ENCODE data around the gene SHLD1. TPM values are rescaled to one million over a fixed set of nuclear protein-coding genes. Genes with fewer than 3 reads are reported as not detected.

Gene SHLD1
- total and polyA plus RNA-seq, 2 experiments from 2014 or later = 1.4 to 15.0 TPM

- peaks cover 3% of the 10 kb centered on the region; the same call in 2 of the 3 replicates for H3K36me3 Mint-ChIP-seq (ENCODE audit: low read depth)
- no peak for ATAC-seq
- H3K4me3 Mint-ChIP-seq = no peak overlapping the region
- no peak overlapping the region for H3K4me3 ChIP-seq
- no peak for DNase-seq (ENCODE audit: low spot score)
- no peaks in the 10 kb centered on the region for H3F3A ChIP-seq (replicated peaks; ENCODE audit: low read depth)
- H3K79me2 ChIP-seq (replicated peaks; ENCODE audit: insufficient read depth) = no peaks in the 10 kb centered on the region
- H4K20me1 ChIP-seq (replicated peaks; ENCODE audit: insufficient read depth) = no peaks in the 10 kb centered on the region
- no peak overlapping the region for H2AFZ ChIP-seq
- TF ChIP-seq EZH2 (IDR thresholded peaks at IDR 0.05; ENCODE audit: low read depth, unreplicated experiment) (no peak), POLR2AphosphoS5 (IDR thresholded peaks at IDR 0.05; ENCODE audit: low read depth) (no peak), JUNB (IDR thresholded peaks at IDR 0.05; ENCODE audit: unreplicated experiment) (no peak), CTCF (conservative IDR thresholded peaks at IDR 0.05; ENCODE audit: low read depth in 2 of 2) (no peak), ZNF114 (CRISPR knock-in tag; IDR thresholded peaks at IDR 0.05) (no peak), NANOG (IDR thresholded peaks at IDR 0.05; ENCODE audit: borderline replicate concordance) (no peak), ZNF462 (CRISPR knock-in tag; IDR thresholded peaks at IDR 0.05) (no peak), STAT1 (IDR thresholded peaks at IDR 0.05; ENCODE audit: unreplicated experiment) (no peak), ETS1 (IDR thresholded peaks at IDR 0.05) (no peak), REST (IDR thresholded peaks at IDR 0.05; ENCODE audit: unreplicated experiment) (no peak), CREB1 (CRISPR knock-in tag; IDR thresholded peaks at IDR 0.05; ENCODE audit: low read depth) (no peak), EZH2phosphoT487 (IDR thresholded peaks at IDR 0.05; ENCODE audit: unreplicated experiment) (no peak)
- H3K4me1 Mint-ChIP-seq = no peaks in the 10 kb centered on the region
- H3K27ac Mint-ChIP-seq = no peak overlapping the region
- H3K4me2 ChIP-seq = no peak overlapping the region
- no peaks in the 10 kb centered on the region for H3K27me3 ChIP-seq (ENCODE audit: insufficient read depth)
- 0 out of 2 replicates have a peak, but pooled peaks cover 6% of the 10 kb centered on the region for H3K9me2 ChIP-seq (ENCODE audit: insufficient read depth)
- H3K9me3 Mint-ChIP-seq = peaks cover 3% of the 10 kb centered on the region; the same call in 2 of the 3 replicates
- H3K4me1 ChIP-seq (ENCODE audit: insufficient read depth) = no peaks in the 10 kb centered on the region
- no peak overlapping the region for H3K27ac ChIP-seq (ENCODE audit: low read depth)
- H3K27me3 Mint-ChIP-seq (ENCODE audit: insufficient read depth, low read depth, poor library complexity) = peaks cover 4% of the 10 kb centered on the region
- no peaks in the 10 kb centered on the region for H3K36me3 ChIP-seq (ENCODE audit: insufficient read depth)
Measured at GRCh38 chr20:5745416-5746030, 4.7 kb upstream of the SHLD1 start.
